Transverse colon (tissue), 4 donors: Measurements from ENCODE around the gene PLCL2. TPM values are rescaled to one million over a fixed set of nuclear protein-coding genes. Genes with fewer than 3 reads are reported as not detected.

Experiments used
- DNase-seq: peaks from one replicate; pipeline ENCODE4 v3.0.0-alpha.2; 2019
- H3K27ac ChIP-seq, 4 donors: fragments of 200-600 bp; sonication (generic); 2 replicates each; pipeline ENCODE4 v1.5.1; 2016 to 2018; ENCODE audit warnings: inconsistent platforms in 4 of 4
- H3K27me3 ChIP-seq: fragments of 200-600 bp; sonication (generic); 2 replicates; pipeline ENCODE4 v1.5.1; 2017; ENCODE audit warnings: inconsistent platforms
- H3K36me3 ChIP-seq, 4 donors: fragments of 200-600 bp; sonication (generic); 2 replicates each; pipeline ENCODE4 v1.5.1; 2017 to 2019; ENCODE audit warnings: inconsistent platforms in 4 of 4
- H3K4me1 ChIP-seq, 4 donors: fragments of 200-600 bp; sonication (generic); 2 replicates each; pipeline ENCODE4 v1.5.1; 2017 to 2020; ENCODE audit warnings: inconsistent platforms in 4 of 4
- H3K4me3 ChIP-seq, 4 donors: fragments of 200-600 bp; sonication (generic); 1 replicate in 1 of 4; 2 replicates in 3 of 4; pipeline versions ENCODE4 v1.5.1 to v1.6.1; 2017 to 2019; ENCODE audit warnings: inconsistent platforms in 4 of 4
- H3K9me3 ChIP-seq, 2 donors: fragments of 200-600 bp; sonication (generic); 2 replicates each; pipeline ENCODE4 v1.5.1; 2017 to 2019; ENCODE audit warnings: inconsistent platforms in 2 of 2
- EP300 ChIP-seq: sonication (generic); formaldehyde crosslinking; IDR thresholded peaks from one replicate; pipeline ENCODE4 v1.6.1; 2017; ENCODE audit warnings: antibody characterized with exemption, low read depth
- POLR2A ChIP-seq: fragments of 450-650 bp; IDR thresholded peaks from one replicate; pipeline ENCODE4 v1.6.1; 2016; ENCODE audit warnings: antibody characterized with exemption, mild to moderate bottlenecking, moderate library complexity
- POLR2AphosphoS5 ChIP-seq, 3 donors: sonication (generic); formaldehyde crosslinking; IDR thresholded peaks; one replicate each; pipeline ENCODE4 v1.6.1; 2016; ENCODE audit warnings: antibody characterized with exemption in 3 of 3
- WGBS, 2 donors: methylation state at CpG; one replicate each; pipeline ENCODE4 v1.1.5; 2018; ENCODE audit warnings: low coverage in 1 of 2; 5-methylcytosine and 5-hydroxymethylcytosine counted together
- in situ Hi-C, 4 donors: fragments of 200-750 bp; cut with MboI; loops; one replicate each; pipeline versions ENCODE4 v1.15.0 to v1.15.1; 2017; ENCODE audit warnings: low sequenced_read_pairs in 3 of 4, low pct_ligation_motif_present in 1 of 4, low pct_unique_long_range_greater_than_20kb in 1 of 4
- intact Hi-C: fragments of 100-400 bp; cut with DNase I; formaldehyde crosslinking; loops from one replicate; pipeline ENCODE4 v1.15.1; 2023; ENCODE audit warnings: low total_unique reads
- total RNA-seq, 4 donors: library from RNA; depleted of rRNA; stranded (reverse); fragments of >200 nt; gene quantifications; one replicate each; pipeline ENCODE4 v1.1.0, GENCODE V29; 2016
- TF ChIP-seq, protein P1 (sequence below), 5 experiments: fragments of 200-600 bp in 3 of 5; fragments of 450-650 bp in 2 of 5; sonication (generic) in 3 of 5; IDR thresholded peaks; 1 replicate in 2 of 5; 2 replicates in 3 of 5; pipeline ENCODE4 v1.5.1; 2016 to 2017; ENCODE audit warnings: antibody characterized with exemption in 5 of 5, inconsistent platforms in 3 of 5, mild to moderate bottlenecking in 2 of 5, moderate library complexity in 1 of 5

The PLCL2 gene
- total RNA-seq, 4 donors from 2014 or later = 17.2 to 41.4 (median 35.9) TPM

- peaks cover 0 to 15% (median 0%) of the 10 kb centered on the region in 4 donors for H3K4me1 ChIP-seq
- H3K36me3 ChIP-seq = no peaks in the 10 kb centered on the region
- intact Hi-C loops (no loop called here), in situ Hi-C loops (no loop called here)
- no peaks in the 10 kb centered on the region for H3K9me3 ChIP-seq
- WGBS, 2 donors = 86 to 91% methylated on average over 1 to 2 of the region's 2 CpGs
- H3K27ac ChIP-seq = no peak overlapping the region
- H3K27me3 ChIP-seq = no peaks in the 10 kb centered on the region
- TF ChIP-seq, protein P1, sequence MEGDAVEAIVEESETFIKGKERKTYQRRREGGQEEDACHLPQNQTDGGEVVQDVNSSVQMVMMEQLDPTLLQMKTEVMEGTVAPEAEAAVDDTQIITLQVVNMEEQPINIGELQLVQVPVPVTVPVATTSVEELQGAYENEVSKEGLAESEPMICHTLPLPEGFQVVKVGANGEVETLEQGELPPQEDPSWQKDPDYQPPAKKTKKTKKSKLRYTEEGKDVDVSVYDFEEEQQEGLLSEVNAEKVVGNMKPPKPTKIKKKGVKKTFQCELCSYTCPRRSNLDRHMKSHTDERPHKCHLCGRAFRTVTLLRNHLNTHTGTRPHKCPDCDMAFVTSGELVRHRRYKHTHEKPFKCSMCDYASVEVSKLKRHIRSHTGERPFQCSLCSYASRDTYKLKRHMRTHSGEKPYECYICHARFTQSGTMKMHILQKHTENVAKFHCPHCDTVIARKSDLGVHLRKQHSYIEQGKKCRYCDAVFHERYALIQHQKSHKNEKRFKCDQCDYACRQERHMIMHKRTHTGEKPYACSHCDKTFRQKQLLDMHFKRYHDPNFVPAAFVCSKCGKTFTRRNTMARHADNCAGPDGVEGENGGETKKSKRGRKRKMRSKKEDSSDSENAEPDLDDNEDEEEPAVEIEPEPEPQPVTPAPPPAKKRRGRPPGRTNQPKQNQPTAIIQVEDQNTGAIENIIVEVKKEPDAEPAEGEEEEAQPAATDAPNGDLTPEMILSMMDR (IDR thresholded peaks at IDR 0.05) = no peak
- TF ChIP-seq POLR2A (no peak), POLR2AphosphoS5 (IDR thresholded peaks at IDR 0.05) (no peak), EP300 (no peak)
- no peak overlapping the region for H3K4me3 ChIP-seq
- no peak for DNase-seq
These were observed 44.6 kb downstream of the PLCL2 start for GRCh38 chr3:16929311-16929710.

DNA sequence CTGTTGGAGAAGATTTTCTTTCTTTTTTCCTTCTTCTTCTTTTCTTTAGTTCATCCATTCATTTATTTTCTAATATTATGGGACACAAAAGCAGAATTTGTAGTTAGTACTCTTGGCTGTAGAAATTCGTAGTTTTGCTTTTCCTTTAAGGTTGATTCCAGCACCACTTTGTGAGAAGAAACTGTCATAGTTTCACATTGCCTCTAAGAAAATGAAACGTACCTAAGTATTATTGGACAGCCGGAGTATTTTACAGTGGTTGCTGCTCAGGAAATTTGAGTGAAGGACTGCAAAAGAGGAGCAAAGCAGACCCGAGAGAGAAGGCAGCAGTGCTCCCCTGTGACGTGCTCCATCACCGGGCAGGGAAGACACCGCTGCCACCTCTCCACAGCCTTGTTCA is 48.1 kb downstream of the PLCL2 start:
- intact Hi-C loops (no loop called here), in situ Hi-C loops (no loop called here)
- no peak overlapping the region for H3K4me3 ChIP-seq
- TF ChIP-seq POLR2AphosphoS5 (IDR thresholded peaks at IDR 0.05) = no peak
- no peak for TF ChIP-seq EP300
- no peak for TF ChIP-seq POLR2A
- TF ChIP-seq, protein P1 (IDR thresholded peaks at IDR 0.05) = no peak
- H3K9me3 ChIP-seq = no peaks in the 10 kb centered on the region
- no peak for DNase-seq
- no peaks in the 10 kb centered on the region for H3K27me3 ChIP-seq
- peaks cover 0 to 21% (median 0%) of the 10 kb centered on the region in 4 donors for H3K4me1 ChIP-seq
- WGBS, 2 donors = 64 to 77% methylated on average over 7 of the region's 7 CpGs
- no peak overlapping the region for H3K27ac ChIP-seq
- no peaks in the 10 kb centered on the region for H3K36me3 ChIP-seq

DNA sequence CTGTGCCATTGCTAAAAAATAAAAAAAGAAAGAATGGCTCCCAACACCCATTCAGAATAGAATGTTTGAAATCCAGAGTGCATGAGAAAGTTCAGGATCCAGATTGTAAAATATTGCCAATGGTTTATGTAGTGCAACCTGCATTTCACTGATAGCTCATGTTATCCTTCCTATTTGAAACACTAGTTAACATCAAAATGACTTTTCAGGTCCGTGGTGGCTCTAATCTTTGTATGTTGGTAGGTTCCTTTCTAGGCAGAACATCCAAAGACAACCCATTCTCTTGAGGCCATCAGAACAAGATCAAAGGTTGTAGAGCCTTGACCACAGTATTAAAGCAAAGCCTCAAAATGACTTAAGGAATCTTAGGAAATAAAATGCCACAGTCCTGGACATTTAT is 51.0 kb downstream of the PLCL2 start:
- no peak overlapping the region for H3K27ac ChIP-seq
- in situ Hi-C loops (no loop called here), intact Hi-C loops (no loop called here)
- H3K9me3 ChIP-seq = no peaks in the 10 kb centered on the region
- H3K4me1 ChIP-seq = peaks cover 0 to 5% (median 2%) of the 10 kb centered on the region in 4 donors
- no peaks in the 10 kb centered on the region for H3K36me3 ChIP-seq
- TF ChIP-seq, protein P1 (IDR thresholded peaks at IDR 0.05) = no peak
- no peak for TF ChIP-seq POLR2AphosphoS5 (IDR thresholded peaks at IDR 0.05)
- no peak for TF ChIP-seq POLR2A
- TF ChIP-seq EP300 = no peak
- H3K4me3 ChIP-seq = no peak overlapping the region
- 66% methylated on average over 1 of the region's 1 CpG; no CpG with 5 or more reads in 1 of the 2 donors for WGBS, 2 donors
- no peak for DNase-seq
- H3K27me3 ChIP-seq = no peaks in the 10 kb centered on the region

DNA sequence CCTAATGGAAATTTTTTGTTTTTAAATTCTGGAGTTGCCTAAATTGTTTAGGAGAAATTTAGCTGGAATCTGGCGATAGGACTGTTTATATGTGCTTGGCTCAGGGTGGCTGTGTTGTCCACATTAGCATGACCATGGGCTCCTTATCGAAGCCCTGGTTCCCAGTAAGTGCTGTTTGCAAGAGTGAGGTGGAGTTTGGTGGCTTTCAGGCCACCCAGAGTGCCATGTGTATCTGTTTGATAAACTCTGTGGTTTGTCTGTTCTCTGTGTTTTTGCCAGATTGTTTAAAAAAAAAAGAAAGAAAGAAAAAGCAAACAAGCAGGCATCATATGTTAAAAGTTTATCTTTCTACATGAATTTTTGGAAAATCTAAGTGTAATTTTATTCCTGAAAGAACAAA is 51.5 kb downstream of the PLCL2 start:
- no peaks in the 10 kb centered on the region for H3K9me3 ChIP-seq
- TF ChIP-seq EP300 = no peak
- TF ChIP-seq, protein P1 (IDR thresholded peaks at IDR 0.05) = no peak
- no peak for TF ChIP-seq POLR2AphosphoS5 (IDR thresholded peaks at IDR 0.05)
- TF ChIP-seq POLR2A = no peak
- no peak overlapping the region for H3K4me3 ChIP-seq
- in situ Hi-C loops (no loop called here), intact Hi-C loops (no loop called here)
- H3K4me1 ChIP-seq = peaks cover 0 to 5% (median 2%) of the 10 kb centered on the region in 4 donors
- whole genome bisulfite sequencing, 2 donors = 63% methylated on average over 2 of the region's 2 CpGs; no CpG with 5 or more reads in 1 of the 2 donors
- H3K27ac ChIP-seq = no peak overlapping the region
- no peaks in the 10 kb centered on the region for H3K27me3 ChIP-seq
- H3K36me3 ChIP-seq = no peaks in the 10 kb centered on the region
- no peak for DNase-seq
